Measurements from ENCODE around the gene IRF3. TPM values are rescaled to one million over a fixed set of nuclear protein-coding genes. Genes with fewer than 3 reads are reported as not detected.

IRF3 gene
- total and polyA plus RNA-seq, 10 of the 15 experiments (the other 5 are each of a cell fraction or from before 2014, with no cell fraction given) = 5.5 to 110 (median 63.4) TPM

DNA sequence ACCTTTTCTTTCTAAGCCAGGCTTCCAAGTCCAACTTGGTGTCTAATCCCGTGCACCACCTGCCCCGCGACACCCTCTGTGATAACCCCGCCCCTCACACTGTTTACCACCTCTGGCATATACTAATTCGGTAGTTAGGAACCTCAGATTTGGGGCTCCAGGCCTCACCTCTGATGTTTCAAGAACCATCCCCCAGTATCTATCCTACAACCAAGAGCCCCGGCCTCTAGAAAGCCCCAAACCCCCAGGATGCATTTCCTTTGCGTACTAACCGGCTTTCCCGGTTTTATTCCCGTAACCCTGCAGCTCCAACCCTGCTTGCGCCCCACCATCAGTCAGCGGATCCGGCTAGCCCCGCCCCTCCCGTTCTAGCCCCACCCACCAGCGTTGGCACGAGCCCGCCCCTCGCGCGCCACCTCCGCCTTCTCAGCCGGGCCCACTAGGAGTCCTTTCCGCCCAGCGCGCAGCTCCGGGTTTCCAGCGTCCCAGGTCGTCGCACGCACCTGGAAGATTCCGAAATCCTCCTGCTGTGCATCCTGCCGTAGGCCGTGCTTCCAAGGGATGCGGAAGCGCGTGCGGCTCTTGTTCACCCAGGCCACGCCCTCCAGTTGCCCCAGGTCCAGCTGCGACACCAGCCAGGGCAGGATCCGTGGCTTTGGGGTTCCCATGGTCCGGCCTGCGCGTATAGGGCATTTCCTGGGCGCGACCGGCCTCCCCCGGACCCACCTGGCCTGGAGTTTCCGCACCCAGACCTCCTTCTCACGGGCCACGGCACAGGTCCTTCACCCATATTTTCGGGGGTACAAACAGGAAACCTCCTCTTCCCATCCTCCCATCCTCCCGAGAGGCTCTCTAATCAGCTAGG, 1.3 kb downstream of the IRF3 start (continued):
- TF ChIP-seq, protein P1, sequence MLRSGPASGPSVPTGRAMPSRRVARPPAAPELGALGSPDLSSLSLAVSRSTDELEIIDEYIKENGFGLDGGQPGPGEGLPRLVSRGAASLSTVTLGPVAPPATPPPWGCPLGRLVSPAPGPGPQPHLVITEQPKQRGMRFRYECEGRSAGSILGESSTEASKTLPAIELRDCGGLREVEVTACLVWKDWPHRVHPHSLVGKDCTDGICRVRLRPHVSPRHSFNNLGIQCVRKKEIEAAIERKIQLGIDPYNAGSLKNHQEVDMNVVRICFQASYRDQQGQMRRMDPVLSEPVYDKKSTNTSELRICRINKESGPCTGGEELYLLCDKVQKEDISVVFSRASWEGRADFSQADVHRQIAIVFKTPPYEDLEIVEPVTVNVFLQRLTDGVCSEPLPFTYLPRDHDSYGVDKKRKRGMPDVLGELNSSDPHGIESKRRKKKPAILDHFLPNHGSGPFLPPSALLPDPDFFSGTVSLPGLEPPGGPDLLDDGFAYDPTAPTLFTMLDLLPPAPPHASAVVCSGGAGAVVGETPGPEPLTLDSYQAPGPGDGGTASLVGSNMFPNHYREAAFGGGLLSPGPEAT (IDR thresholded peaks at IDR 0.05; ENCODE audit: low read depth) = no peak
- TF ChIP-seq FOXM1 (IDR thresholded peaks at IDR 0.05; ENCODE audit: low read depth, low read length) = no peak
- 0 out of 2 replicates have a peak, but pooled peaks have one; percentile 6 for TF ChIP-seq YY1 (IDR thresholded peaks at IDR 0.05; ENCODE audit: low read depth, low read length)
- TF ChIP-seq ATF7 (IDR thresholded peaks at IDR 0.05; ENCODE audit: low read depth) = peak; percentile 81
- TF ChIP-seq, protein P2, sequence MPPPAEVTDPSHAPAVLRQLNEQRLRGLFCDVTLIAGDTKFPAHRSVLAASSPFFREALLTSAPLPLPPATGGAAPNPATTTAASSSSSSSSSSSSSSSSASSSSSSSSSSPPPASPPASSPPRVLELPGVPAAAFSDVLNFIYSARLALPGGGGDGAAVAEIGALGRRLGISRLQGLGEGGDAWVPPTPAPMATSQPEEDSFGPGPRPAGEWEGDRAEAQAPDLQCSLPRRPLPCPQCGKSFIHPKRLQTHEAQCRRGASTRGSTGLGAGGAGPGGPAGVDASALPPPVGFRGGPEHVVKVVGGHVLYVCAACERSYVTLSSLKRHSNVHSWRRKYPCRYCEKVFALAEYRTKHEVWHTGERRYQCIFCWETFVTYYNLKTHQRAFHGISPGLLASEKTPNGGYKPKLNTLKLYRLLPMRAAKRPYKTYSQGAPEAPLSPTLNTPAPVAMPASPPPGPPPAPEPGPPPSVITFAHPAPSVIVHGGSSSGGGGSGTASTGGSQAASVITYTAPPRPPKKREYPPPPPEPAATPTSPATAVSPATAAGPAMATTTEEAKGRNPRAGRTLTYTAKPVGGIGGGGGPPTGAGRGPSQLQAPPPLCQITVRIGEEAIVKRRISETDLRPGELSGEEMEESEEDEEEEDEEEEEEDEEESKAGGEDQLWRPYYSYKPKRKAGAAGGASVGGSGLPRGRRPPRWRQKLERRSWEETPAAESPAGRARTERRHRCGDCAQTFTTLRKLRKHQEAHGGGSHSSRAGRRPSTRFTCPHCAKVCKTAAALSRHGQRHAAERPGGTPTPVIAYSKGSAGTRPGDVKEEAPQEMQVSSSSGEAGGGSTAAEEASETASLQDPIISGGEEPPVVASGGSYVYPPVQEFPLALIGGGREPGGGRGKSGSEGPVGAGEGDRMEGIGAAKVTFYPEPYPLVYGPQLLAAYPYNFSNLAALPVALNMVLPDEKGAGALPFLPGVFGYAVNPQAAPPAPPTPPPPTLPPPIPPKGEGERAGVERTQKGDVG (CRISPR knock-in tag; IDR thresholded peaks at IDR 0.05) = no peak
- no peak for TF ChIP-seq EZH2 (IDR thresholded peaks at IDR 0.05; ENCODE audit: borderline replicate concordance, control insufficient read depth, low read depth, low read length)
- no peak for TF ChIP-seq ETV6 (conservative IDR thresholded peaks at IDR 0.05 in 1 of 2, IDR thresholded peaks at IDR 0.05 in 1 of 2; ENCODE audit: borderline replicate concordance in 1 of 2, low read depth in 1 of 2)
- TF ChIP-seq SREBF1 (IDR thresholded peaks at IDR 0.05; ENCODE audit: low read length) = 0 out of 2 replicates have a peak, but pooled peaks have one; percentile 54
- TF ChIP-seq, protein P3, sequence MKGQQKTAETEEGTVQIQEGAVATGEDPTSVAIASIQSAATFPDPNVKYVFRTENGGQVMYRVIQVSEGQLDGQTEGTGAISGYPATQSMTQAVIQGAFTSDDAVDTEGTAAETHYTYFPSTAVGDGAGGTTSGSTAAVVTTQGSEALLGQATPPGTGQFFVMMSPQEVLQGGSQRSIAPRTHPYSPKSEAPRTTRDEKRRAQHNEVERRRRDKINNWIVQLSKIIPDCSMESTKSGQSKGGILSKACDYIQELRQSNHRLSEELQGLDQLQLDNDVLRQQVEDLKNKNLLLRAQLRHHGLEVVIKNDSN (IDR thresholded peaks at IDR 0.05; ENCODE audit: borderline replicate concordance, extremely low read length, insufficient read depth, low read depth, low read length) = no peak
- TF ChIP-seq TAF1 (IDR thresholded peaks at IDR 0.05; ENCODE audit: borderline replicate concordance, low read depth, low read length) = peak; percentile 43; the same call in 1 of the 2 replicates
- no peak; the same call in 1 of the 2 replicates for TF ChIP-seq CHD1 (IDR thresholded peaks at IDR 0.05; ENCODE audit: low read depth, low read length)
- no peak for TF ChIP-seq TCF3 (IDR thresholded peaks at IDR 0.05; ENCODE audit: borderline replicate concordance, insufficient read depth, low read depth, low read length)
- TF ChIP-seq, protein P4, sequence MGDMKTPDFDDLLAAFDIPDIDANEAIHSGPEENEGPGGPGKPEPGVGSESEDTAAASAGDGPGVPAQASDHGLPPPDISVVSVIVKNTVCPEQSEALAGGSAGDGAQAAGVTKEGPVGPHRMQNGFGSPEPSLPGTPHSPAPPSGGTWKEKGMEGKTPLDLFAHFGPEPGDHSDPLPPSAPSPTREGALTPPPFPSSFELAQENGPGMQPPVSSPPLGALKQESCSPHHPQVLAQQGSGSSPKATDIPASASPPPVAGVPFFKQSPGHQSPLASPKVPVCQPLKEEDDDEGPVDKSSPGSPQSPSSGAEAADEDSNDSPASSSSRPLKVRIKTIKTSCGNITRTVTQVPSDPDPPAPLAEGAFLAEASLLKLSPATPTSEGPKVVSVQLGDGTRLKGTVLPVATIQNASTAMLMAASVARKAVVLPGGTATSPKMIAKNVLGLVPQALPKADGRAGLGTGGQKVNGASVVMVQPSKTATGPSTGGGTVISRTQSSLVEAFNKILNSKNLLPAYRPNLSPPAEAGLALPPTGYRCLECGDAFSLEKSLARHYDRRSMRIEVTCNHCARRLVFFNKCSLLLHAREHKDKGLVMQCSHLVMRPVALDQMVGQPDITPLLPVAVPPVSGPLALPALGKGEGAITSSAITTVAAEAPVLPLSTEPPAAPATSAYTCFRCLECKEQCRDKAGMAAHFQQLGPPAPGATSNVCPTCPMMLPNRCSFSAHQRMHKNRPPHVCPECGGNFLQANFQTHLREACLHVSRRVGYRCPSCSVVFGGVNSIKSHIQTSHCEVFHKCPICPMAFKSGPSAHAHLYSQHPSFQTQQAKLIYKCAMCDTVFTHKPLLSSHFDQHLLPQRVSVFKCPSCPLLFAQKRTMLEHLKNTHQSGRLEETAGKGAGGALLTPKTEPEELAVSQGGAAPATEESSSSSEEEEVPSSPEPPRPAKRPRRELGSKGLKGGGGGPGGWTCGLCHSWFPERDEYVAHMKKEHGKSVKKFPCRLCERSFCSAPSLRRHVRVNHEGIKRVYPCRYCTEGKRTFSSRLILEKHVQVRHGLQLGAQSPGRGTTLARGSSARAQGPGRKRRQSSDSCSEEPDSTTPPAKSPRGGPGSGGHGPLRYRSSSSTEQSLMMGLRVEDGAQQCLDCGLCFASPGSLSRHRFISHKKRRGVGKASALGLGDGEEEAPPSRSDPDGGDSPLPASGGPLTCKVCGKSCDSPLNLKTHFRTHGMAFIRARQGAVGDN (IDR thresholded peaks at IDR 0.05) = peak; percentile 48; the same call in 1 of the 2 replicates
- TF ChIP-seq STAT3 (IDR thresholded peaks at IDR 0.05; ENCODE audit: low read depth, low read length) = no peak
- no peak for TF ChIP-seq ASH2L (IDR thresholded peaks at IDR 0.05; ENCODE audit: borderline replicate concordance, low read depth)
- no peak for TF ChIP-seq BCL11A (IDR thresholded peaks at IDR 0.05; ENCODE audit: low read depth, low read length)
- TF ChIP-seq, protein P5, sequence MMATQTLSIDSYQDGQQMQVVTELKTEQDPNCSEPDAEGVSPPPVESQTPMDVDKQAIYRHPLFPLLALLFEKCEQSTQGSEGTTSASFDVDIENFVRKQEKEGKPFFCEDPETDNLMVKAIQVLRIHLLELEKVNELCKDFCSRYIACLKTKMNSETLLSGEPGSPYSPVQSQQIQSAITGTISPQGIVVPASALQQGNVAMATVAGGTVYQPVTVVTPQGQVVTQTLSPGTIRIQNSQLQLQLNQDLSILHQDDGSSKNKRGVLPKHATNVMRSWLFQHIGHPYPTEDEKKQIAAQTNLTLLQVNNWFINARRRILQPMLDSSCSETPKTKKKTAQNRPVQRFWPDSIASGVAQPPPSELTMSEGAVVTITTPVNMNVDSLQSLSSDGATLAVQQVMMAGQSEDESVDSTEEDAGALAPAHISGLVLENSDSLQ (IDR thresholded peaks at IDR 0.05) = peak; percentile 41; the same call in 1 of the 2 replicates
